Endothelial cell of umbilical vein (primary cell): ENCODE results near the gene SEPTIN5.

Experiments
- EZH2 ChIP-seq: IDR thresholded peaks from 2 replicates; pipeline ENCODE4 v1.6.1; 2012; ENCODE audit warnings: borderline replicate concordance, low read depth, mild to moderate bottlenecking, moderate library complexity, low read length, inconsistent platforms; ENCODE audit not compliant: severe bottlenecking
- FOS ChIP-seq: IDR thresholded peaks from 2 replicates; pipeline ENCODE4 v1.6.1; 2011; ENCODE audit warnings: mild to moderate bottlenecking, low read length, moderate library complexity, borderline replicate concordance; ENCODE audit not compliant: insufficient read depth
- POLR2AphosphoS5 ChIP-seq: IDR thresholded peaks from 2 replicates; pipeline ENCODE4 v1.6.1; 2012; ENCODE audit warnings: low read depth, mild to moderate bottlenecking, control low read depth, low read length, moderate library complexity; ENCODE audit not compliant: insufficient read depth

DNA sequence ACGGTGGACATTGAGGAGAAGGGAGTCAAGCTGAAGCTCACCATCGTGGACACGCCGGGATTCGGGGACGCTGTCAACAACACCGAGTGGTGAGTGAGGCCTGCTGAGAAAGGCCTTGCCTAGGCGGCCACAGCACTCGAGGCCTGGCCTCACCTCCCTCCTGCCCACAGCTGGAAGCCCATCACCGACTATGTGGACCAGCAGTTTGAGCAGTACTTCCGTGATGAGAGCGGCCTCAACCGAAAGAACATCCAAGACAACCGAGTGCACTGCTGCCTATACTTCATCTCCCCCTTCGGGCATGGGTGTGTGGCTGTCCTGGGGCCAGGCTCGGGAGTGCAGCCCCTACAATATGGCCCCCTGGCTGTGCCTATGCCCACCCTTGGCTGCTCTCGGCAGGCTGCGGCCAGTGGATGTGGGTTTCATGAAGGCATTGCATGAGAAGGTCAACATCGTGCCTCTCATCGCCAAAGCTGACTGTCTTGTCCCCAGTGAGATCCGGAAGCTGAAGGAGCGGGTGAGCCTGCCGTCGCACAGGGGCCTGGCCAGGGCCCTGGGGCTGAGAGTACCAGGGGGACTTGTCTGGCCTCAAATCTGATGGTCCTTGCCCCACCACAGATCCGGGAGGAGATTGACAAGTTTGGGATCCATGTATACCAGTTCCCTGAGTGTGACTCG lies 6.0 kb downstream of the SEPTIN5 start:
- no peak for TF ChIP-seq POLR2AphosphoS5
- TF ChIP-seq FOS = no peak
- no peak for TF ChIP-seq EZH2
